WERI-Rb-1 (cell line): ENCODE measurements around the gene BCL7B.
"Not testable (repeated sequence)": the region's sequence is repeated elsewhere in the genome, so short reads cannot be mapped to it uniquely, and the experiment has no call there.

Experiments
- DNase-seq: peaks from one replicate; pipeline ENCODE4 v3.0.0-alpha.2; 2020
- H3K27ac ChIP-seq: fragments of 250-450 bp; sonication (Bioruptor Pico); 2 replicates; pipeline ENCODE4 v1.5.1; 2020; ENCODE audit warnings: mild to moderate bottlenecking, moderate library complexity
- H3K27me3 ChIP-seq: fragments of 250-450 bp; sonication (Bioruptor Pico); 2 replicates; pipeline ENCODE4 v1.5.1; 2021; ENCODE audit warnings: mild to moderate bottlenecking, low read depth, moderate library complexity; ENCODE audit not compliant: insufficient read depth, severe bottlenecking
- H3K36me3 ChIP-seq: fragments of 250-450 bp; sonication (Bioruptor Pico); 2 replicates; pipeline ENCODE4 v1.5.1; 2020; ENCODE audit warnings: mild to moderate bottlenecking, moderate library complexity
- H3K4me3 ChIP-seq: 2 replicates; pipeline ENCODE4 v1.5.1; 2011; ENCODE audit warnings: low read depth, mild to moderate bottlenecking, control low read depth, low read length
- H3K9me3 ChIP-seq: fragments of 250-450 bp; sonication (Bioruptor Pico); 2 replicates; pipeline ENCODE4 v1.5.1; 2021; ENCODE audit warnings: mild to moderate bottlenecking, moderate library complexity; ENCODE audit not compliant: severe bottlenecking
- TF ChIP-seq, protein P1 (sequence below): IDR thresholded peaks from 2 replicates; pipeline ENCODE4 v1.5.1; 2011; ENCODE audit warnings: low read depth, mild to moderate bottlenecking, control low read depth, inconsistent platforms, low read length

The BCL7B gene

GRCh38 chr7:73496626-73497025, 60.9 kb downstream of the BCL7B start:
- no peaks in the 10 kb centered on the region for H3K9me3 ChIP-seq
- no peak for DNase-seq
- peaks cover 99% of the 10 kb centered on the region for H3K36me3 ChIP-seq
- H3K4me3 ChIP-seq = no peak overlapping the region
- H3K27ac ChIP-seq = no peak overlapping the region
- TF ChIP-seq, protein P1, sequence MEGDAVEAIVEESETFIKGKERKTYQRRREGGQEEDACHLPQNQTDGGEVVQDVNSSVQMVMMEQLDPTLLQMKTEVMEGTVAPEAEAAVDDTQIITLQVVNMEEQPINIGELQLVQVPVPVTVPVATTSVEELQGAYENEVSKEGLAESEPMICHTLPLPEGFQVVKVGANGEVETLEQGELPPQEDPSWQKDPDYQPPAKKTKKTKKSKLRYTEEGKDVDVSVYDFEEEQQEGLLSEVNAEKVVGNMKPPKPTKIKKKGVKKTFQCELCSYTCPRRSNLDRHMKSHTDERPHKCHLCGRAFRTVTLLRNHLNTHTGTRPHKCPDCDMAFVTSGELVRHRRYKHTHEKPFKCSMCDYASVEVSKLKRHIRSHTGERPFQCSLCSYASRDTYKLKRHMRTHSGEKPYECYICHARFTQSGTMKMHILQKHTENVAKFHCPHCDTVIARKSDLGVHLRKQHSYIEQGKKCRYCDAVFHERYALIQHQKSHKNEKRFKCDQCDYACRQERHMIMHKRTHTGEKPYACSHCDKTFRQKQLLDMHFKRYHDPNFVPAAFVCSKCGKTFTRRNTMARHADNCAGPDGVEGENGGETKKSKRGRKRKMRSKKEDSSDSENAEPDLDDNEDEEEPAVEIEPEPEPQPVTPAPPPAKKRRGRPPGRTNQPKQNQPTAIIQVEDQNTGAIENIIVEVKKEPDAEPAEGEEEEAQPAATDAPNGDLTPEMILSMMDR = no peak
- H3K27me3 ChIP-seq = no peaks in the 10 kb centered on the region

- DNase-seq, H3K27me3 ChIP-seq, H3K4me3 ChIP-seq, H3K27ac ChIP-seq, H3K9me3 ChIP-seq: not testable (repeated sequence)
- peaks cover 99% of the 10 kb centered on the region for H3K36me3 ChIP-seq
These were observed 62.0 kb downstream of the BCL7B start for GRCh38 chr7:73495507-73495906.

DNA sequence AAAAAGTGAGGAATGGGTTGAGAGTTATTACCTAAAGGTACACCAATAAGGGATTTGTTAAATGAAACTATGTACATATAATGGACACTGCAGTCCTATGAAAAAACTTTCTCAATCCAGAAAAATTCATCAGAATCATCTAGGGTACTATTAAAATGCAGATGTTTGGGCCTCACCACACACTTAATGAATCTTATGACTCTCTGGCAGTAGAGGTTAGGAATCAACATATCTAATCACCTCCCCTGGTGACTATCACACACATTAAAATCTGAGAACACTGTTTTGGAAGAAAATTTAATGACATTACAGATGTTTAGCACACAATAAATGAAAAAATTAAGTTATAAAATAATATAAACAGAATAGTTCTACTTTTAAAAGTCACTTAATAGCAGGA, 67.5 kb downstream of the BCL7B start:
- H3K9me3 ChIP-seq = no peaks in the 10 kb centered on the region
- TF ChIP-seq, protein P1 = no peak

GRCh38 chr7:73487486-73487885, 70.0 kb downstream of the BCL7B start:
- peaks cover 94% of the 10 kb centered on the region for H3K36me3 ChIP-seq
- TF ChIP-seq, protein P1 = no peak
- H3K27ac ChIP-seq = no peak overlapping the region
- no peak for DNase-seq
- H3K9me3 ChIP-seq = no peaks in the 10 kb centered on the region
- no peak overlapping the region for H3K4me3 ChIP-seq
- no peaks in the 10 kb centered on the region for H3K27me3 ChIP-seq

More for the DNA sequence above, 67.5 kb downstream of the BCL7B start:
- Histone ChIP-seq H3K27ac (no peak overlapping the region), H3K36me3 (peaks cover 96% of the 10 kb centered on the region), H3K4me3 (no peak overlapping the region), H3K27me3 (no peaks in the 10 kb centered on the region)
- DNase-seq = no peak
